HG03558 (cell line): ENCODE measurements around the gene ATP5MC2.
"Not testable (repeated sequence)": the region's sequence is repeated elsewhere in the genome, so short reads cannot be mapped to it uniquely, and the experiment has no call there.

Experiments
- ATAC-seq: cut with Tn5 transposase; IDR thresholded peaks from one replicate; pipeline ENCODE4 v1.9.1; 2021; ENCODE audit warnings: moderate number of reproducible peaks; ENCODE audit not compliant: unreplicated experiment; ENCODE audit errors: extremely low read depth

Gene ATP5MC2

DNA sequence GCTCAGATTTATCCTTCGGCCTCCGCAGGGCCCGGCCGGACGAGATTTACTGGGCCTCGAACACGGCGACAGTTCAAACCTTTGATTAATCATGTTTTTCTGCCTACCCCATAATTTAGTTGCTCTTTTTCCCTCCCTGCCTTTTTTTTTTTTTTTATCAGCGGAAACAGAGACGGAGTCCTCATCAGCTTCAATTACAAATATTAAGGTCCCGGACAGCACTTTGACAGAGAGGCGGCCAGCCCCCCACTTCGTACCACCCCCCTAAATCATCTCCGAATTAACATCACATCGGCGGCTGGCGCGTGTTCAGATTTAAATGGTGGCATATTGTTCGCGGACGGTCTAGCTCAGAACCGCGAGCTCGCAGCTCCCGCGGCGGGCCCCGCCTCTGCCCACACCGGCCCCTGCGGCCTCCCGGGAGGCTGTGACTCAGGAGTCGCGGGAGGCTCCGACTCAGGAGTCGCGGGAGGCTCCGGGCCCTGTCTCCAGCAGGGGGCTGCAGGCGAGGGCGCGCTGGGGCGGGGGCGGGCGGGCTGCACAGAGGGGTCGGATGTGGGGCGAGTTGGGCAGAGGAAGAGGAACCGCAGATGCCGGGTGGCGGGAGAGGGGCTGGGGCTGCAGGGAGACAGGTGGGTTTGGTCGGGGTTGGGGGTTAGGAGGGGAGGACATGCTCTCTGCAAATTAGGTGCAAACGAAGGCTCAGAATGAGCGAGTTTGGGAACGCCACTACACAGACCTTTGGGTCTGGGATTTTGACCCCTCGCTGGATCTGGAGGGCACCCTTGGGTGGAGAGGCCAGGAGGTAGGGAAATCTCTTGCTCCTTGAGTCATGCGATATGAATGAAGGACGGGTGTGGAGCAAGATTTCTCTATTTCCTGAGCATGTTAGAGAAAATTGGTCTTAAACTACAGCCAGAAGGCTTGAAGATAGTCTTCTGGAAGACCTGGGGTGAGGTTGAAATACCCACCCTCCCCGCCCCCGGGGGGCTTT is 19.6 kb upstream of the ATP5MC2 start:
- ATAC-seq, result no peak

GRCh38 chr12:53694756-53695151 is 18.9 kb upstream of the ATP5MC2 start:
- ATAC-seq, result no peak

DNA sequence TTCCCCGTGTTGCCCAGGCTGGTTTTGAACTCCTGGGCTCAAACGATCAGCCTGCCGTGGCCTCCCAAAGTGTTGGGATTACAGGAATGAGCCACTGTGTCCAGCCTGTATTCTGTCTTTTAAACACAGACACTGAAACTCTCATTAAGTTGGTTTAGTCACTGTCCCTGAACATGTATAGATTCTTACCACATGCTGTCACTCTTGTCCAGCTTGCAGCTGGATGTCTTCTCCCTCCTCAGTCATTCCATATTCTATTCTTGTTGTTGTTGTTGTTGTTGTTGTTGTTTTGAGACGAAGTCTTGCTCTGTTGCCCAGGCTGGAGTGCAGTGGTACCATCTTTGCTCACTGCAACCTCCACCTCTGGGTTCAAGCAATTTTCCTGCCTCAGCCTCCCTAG is 12.3 kb upstream of the ATP5MC2 start:
- ATAC-seq, result no peak

DNA sequence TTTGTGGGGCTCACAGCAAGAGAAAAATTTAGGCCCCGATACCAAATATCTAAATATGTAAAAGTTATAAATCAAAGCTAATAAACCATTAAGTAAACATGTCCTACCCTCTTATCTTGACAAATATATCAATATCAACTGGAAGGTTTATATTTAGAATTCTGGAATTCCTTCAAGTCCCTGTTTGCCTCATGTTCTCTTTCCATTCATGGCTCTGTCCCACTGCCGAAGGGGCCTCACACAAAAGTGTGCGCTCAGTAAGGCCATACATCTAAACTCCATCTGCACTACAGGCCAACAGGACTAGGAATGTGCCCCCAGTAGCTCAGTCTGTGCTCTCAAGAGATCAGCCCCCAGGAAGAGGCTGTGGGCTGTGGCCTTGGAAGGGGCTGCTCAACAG is 10.6 kb upstream of the ATP5MC2 start:
- ATAC-seq, result no peak

DNA sequence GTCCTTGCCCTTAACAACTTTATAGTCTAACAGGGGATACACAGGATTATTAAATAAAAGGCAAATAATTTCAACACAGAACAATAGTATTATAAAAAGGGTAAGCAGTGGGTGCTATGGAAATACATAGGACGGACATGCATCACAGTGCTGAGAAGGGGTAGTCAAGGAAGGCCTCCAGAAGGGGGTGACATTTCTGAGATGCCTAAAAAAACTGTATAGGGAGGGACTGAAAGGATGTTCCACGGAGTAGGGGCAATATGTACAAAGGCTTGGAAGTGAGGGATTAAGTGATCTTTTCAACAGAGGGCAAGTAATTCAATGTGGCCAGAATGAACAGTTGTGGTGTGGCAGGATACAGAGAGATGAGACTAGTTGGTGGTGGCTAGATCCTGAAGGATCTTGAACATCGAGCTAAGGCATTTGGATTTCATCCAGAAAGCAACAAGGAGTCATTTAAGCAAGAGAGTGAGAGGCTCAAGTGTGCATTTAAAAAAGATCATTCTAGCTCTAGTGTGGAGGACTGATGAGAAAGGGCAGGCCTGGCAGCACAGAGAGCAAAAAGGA is 8.9 kb upstream of the ATP5MC2 start:
- ATAC-seq, result no peak

GRCh38 chr12:53683983-53684382 is 8.1 kb upstream of the ATP5MC2 start:
- ATAC-seq, result no peak

GRCh38 chr12:53683494-53683893 is 7.6 kb upstream of the ATP5MC2 start:
- ATAC-seq, result no peak

GRCh38 chr12:53680061-53680460 is 4.2 kb upstream of the ATP5MC2 start:
- not testable (repeated sequence) for ATAC-seq

- ATAC-seq, result no peak
Observed at GRCh38 chr12:53677800-53678148, 1.9 kb upstream of the ATP5MC2 start.

- no peak for ATAC-seq
Observed at GRCh38 chr12:53677016-53677799, 1.3 kb upstream of the ATP5MC2 start.

DNA sequence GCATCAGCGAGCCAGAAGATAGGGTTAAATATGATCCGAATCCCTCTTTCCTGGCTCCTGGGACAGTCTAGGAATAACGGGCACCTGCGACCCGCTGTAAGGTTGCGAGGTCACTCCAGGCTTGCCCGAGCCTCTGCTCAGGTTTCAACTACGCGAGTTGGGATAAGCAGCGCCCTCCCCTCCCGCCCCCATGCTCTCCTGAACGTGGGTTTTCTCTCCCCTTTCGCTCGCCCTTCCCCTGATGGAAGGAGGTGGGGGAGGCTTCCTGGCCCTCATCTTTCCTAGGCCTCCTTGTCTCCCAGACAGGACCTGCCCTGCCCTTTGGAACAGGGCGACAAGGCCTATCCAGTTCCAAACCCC is 753 bp upstream of the ATP5MC2 start:
- no peak for ATAC-seq

DNA sequence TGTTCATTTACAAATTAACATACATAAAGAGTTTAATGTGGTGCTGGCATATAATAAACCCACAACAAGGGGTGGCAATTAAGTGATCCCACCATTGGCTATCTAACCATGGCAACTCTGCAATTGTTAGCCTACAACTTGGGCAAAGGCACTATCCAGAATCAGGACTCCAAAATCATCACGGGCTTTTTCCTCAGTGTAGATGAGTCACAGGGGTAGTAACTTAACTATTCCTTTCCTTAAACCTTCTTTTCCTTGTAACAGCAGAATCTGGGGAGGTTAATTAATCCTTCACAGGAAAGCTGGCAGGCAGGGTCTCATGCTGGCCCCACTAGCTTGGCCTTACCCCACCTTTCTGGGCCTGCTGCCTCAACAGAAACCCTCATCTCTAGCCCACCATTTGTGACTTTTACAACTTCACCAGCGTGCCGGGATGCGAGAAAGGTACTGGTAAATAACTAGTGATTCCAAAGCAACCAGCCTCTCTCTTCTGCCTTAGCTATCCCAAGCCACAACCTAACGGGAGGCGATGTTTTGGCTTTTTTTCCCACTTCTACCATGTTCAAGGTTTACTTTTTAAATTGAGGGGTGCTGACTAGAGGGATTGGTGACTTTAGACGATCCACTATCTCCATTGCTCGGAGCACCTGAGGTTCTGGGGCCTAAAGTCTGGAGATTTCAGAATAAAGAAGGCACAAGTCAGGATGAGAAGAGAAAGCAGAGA is 744 bp downstream of the ATP5MC2 start:
- ATAC-seq, result no peak

- no peak for ATAC-seq
Observed at GRCh38 chr12:53670971-53671370, 4.9 kb downstream of the ATP5MC2 start.

- ATAC-seq, result no peak
Observed at GRCh38 chr12:53670308-53670707, 5.6 kb downstream of the ATP5MC2 start.

GRCh38 chr12:53667080-53667479 is 8.8 kb downstream of the ATP5MC2 start:
- ATAC-seq, result no peak

DNA sequence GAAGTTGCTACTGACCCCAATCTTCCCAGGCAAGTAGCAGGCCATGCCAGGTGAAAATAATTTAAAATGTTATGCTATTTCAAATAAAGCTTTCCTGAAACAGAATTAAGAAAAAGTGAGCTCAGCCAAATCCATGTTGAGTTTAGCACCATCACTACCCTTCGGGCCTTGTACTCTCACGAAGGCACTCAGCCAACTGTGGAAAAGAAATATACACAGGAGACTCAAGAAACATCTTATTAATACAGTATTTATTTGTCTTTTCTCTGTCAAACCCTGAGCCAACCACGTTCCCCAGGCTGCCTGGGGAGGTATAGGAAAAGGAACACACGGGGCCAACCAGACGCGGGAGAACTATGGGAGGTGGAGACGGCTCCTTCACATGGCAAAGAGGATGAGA is 10.9 kb downstream of the ATP5MC2 start:
- no peak for ATAC-seq

GRCh38 chr12:53664191-53664590 is 11.7 kb downstream of the ATP5MC2 start:
- no peak for ATAC-seq

DNA sequence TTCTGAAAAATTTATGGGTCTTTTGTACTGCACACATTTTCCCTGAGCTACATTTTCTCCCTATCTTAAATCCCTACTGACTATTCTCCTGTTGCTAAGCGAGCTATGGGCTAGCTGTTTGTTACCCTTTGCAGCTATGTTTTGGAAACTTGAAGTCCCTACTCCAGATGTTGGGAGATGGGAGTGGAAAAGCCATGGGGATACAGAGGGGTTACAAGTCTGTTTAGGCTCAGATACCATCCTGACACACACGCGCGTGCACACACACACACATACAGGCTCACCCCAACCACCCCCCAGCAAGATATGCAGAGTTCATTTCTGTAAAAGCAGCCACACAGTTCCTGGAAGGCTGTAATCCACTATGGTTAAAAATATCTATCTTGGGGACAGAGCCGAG is 15.8 kb downstream of the ATP5MC2 start:
- no peak for ATAC-seq

GRCh38 chr12:53659571-53659981 is 16.3 kb downstream of the ATP5MC2 start:
- ATAC-seq, result no peak

DNA sequence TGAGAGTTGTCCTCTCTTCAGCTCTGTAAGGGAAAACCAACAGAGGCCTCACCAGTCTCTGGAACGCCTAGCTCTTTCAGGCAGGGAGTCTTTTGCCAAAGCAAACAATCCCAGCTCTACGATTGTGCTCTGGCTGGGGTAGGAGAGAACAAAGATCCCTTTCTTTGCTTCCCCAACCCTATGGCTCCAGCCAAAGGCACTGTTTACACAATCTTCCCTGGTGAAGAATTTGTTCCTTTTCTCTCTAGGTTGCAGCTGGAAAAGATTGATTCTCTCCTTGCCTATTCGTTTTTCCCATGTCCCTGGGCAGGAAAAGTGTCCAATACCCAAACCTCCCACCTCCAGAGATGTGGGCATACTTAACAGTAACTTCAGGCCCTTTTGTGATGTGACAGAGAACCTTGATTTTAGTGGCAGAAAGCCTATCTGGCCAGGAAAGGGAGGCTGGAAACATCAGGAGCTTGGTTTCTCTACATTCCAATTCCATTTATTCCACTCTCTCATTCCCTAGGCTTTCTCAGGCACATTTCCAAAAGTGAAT is 16.8 kb downstream of the ATP5MC2 start:
- no peak for ATAC-seq
